LNCaP clone FGC (cell line): ENCODE measurements around the gene PHLDB2.

ENCODE experiments used
- DNase-seq: peaks from one replicate; pipeline ENCODE4 v3.0.0-alpha.2; 2011; ENCODE audit warnings: low read depth
- H3K4me3 ChIP-seq: 2 replicates; pipeline ENCODE4 v1.5.1; 2011; ENCODE audit warnings: mild to moderate bottlenecking, low read depth, low read length, control low read depth
- CTCF ChIP-seq: IDR thresholded peaks from 2 replicates; pipeline ENCODE4 v1.5.1; 2012; ENCODE audit warnings: mild to moderate bottlenecking; ENCODE audit not compliant: control insufficient read depth, insufficient read depth; ENCODE audit errors: extremely low read depth

PHLDB2 gene

GRCh38 chr3:112001526-112001925, 142.5 kb downstream of the PHLDB2 start:
- no peak overlapping the region for H3K4me3 ChIP-seq
- no peak for TF ChIP-seq CTCF
- no peak for DNase-seq

- DNase-seq: no peak
- no peak for TF ChIP-seq CTCF
- no peak overlapping the region for H3K4me3 ChIP-seq
Observed at GRCh38 chr3:112002096-112002971, 143.3 kb downstream of the PHLDB2 start.

GRCh38 chr3:112003321-112004080, 144.4 kb downstream of the PHLDB2 start:
- no peak for TF ChIP-seq CTCF
- no peak for DNase-seq

GRCh38 chr3:112004187-112004586, 145.1 kb downstream of the PHLDB2 start:
- TF ChIP-seq CTCF: no peak
- no peak overlapping the region for H3K4me3 ChIP-seq
- DNase-seq: no peak

More at GRCh38 chr3:112003321-112004080, 144.4 kb downstream of the PHLDB2 start:
- no peak overlapping the region for H3K4me3 ChIP-seq

- no peak for TF ChIP-seq CTCF
- no peak for DNase-seq
- H3K4me3 ChIP-seq: no peak overlapping the region
Observed at GRCh38 chr3:112004669-112005068, 145.6 kb downstream of the PHLDB2 start.

- no peak overlapping the region for H3K4me3 ChIP-seq
- no peak for DNase-seq
- TF ChIP-seq CTCF: no peak
Observed at GRCh38 chr3:112005091-112005672, 146.1 kb downstream of the PHLDB2 start.
